Head of caudate nucleus (tissue), 42 donors: ENCODE data around the gene TMEM266.

ENCODE experiments used
- DNase-seq, 42 donors: peaks; one replicate each; pipeline versions ENCODE4 v3.0.0 to v3.0.0-alpha.2; 2020 to 2021; ENCODE audit warnings: mixed read lengths in 7 of 42
- intact Hi-C: fragments of 100-400 bp; cut with DNase I; formaldehyde crosslinking; loops from one replicate; pipeline ENCODE4 v1.15.0; 2022

Gene TMEM266

GRCh38 chr15:76192715-76193114 lies 132.9 kb downstream of the TMEM266 start:
- DNase-seq: no peak
- intact Hi-C loops: no loop called here

- no peak for DNase-seq
- intact Hi-C loops: no loop called here
Observed at GRCh38 chr15:76193934-76194333, 134.1 kb downstream of the TMEM266 start.

GRCh38 chr15:76195506-76196268 lies 135.9 kb downstream of the TMEM266 start:
- intact Hi-C loops: no loop called here
- DNase-seq: no peak

- intact Hi-C loops: no loop called here
- peak; percentile 20 to 80 (median 66) for DNase-seq
Observed at GRCh38 chr15:76196269-76197231, 136.8 kb downstream of the TMEM266 start.

- intact Hi-C loops: no loop called here
- no peak for DNase-seq
Observed at GRCh38 chr15:76197703-76198455, 138.1 kb downstream of the TMEM266 start.

GRCh38 chr15:76198456-76199105 lies 138.8 kb downstream of the TMEM266 start:
- intact Hi-C loops: no loop called here
- DNase-seq: no peak

- peak in 2 of 42 donors; percentile 17 to 26 for DNase-seq
- intact Hi-C loops: no loop called here
Observed at GRCh38 chr15:76199106-76200082, 139.6 kb downstream of the TMEM266 start.

- DNase-seq: no peak
- intact Hi-C loops: no loop called here
Observed at GRCh38 chr15:76200083-76200465, 140.3 kb downstream of the TMEM266 start.

GRCh38 chr15:76200641-76201105 lies 140.9 kb downstream of the TMEM266 start:
- peak in 2 of 42 donors; percentile 14 to 28 for DNase-seq
- intact Hi-C loops: no loop called here

GRCh38 chr15:76201536-76202255 lies 141.9 kb downstream of the TMEM266 start:
- intact Hi-C loops: no loop called here
- peak in 7 of 42 donors; percentile 4 to 18 (median 9) for DNase-seq

- DNase-seq: peak in 4 of 42 donors; percentile 18 to 39 (median 28)
- intact Hi-C loops: no loop called here
Observed at GRCh38 chr15:76203346-76204108, 143.7 kb downstream of the TMEM266 start.

GRCh38 chr15:76204109-76204845 lies 144.5 kb downstream of the TMEM266 start:
- peak in 2 of 42 donors; percentile 5 to 7 for DNase-seq
- intact Hi-C loops: no loop called here

- DNase-seq: peak in 2 of 42 donors; percentile 6 to 15
- intact Hi-C loops: no loop called here
Observed at GRCh38 chr15:76204916-76205460, 145.2 kb downstream of the TMEM266 start.

GRCh38 chr15:76206325-76206976 lies 146.7 kb downstream of the TMEM266 start:
- intact Hi-C loops: no loop called here
- DNase-seq: peak; percentile 58 to 90 (median 80)
